Activated CD8-positive, alpha-beta T cell treated with anti-CD3 and anti-CD28 coated beads, Interleukin-2, amount 10 ng/mL, durations not matched to agents 7 days and 5 days (primary cell): ENCODE results near the gene EID2B. TPM values are rescaled to one million over a fixed set of nuclear protein-coding genes. Genes with fewer than 3 reads are reported as not detected.

Experiments used
- ATAC-seq: fragments of 150-1000 bp; cut with Tn5 transposase; one replicate; pipeline ENCODE4 v1.10.0; 2021; ENCODE audit warnings: moderate library complexity
- CTCF ChIA-PET: fragments of 350-600 bp; sonication (Branson Sonifier 250); formaldehyde crosslinking; loops from one replicate; lab custom pipeline; 2021; ENCODE audit warnings: antibody characterized with exemption; lab: Charles Lee
- POLR2A ChIA-PET: fragments of 350-600 bp; sonication (Branson Sonifier 250); formaldehyde crosslinking; loops from one replicate; lab custom pipeline; 2021; ENCODE audit warnings: antibody characterized with exemption; lab: Charles Lee
- DNase-seq: peaks from one replicate; pipeline ENCODE4 v3.0.0-alpha.2; 2020
- H3K27ac Mint-ChIP-seq: one replicate; pipeline ENCODE4 v1.8.0; 2021; ENCODE audit warnings: mild to moderate bottlenecking, mixed read lengths
- H3K27me3 Mint-ChIP-seq: one replicate; pipeline ENCODE4 v1.8.0; 2021; ENCODE audit warnings: low read depth, mixed read lengths
- H3K36me3 Mint-ChIP-seq: one replicate; pipeline ENCODE4 v1.8.0; 2021; ENCODE audit warnings: low read depth, mixed read lengths
- H3K4me1 Mint-ChIP-seq: one replicate; pipeline ENCODE4 v1.8.0; 2021; ENCODE audit warnings: low read depth, mixed read lengths
- H3K4me3 Mint-ChIP-seq: one replicate; pipeline ENCODE4 v1.8.0; 2021; ENCODE audit warnings: mild to moderate bottlenecking, mixed read lengths
- H3K9me3 Mint-ChIP-seq: one replicate; pipeline ENCODE4 v1.8.0; 2022; ENCODE audit warnings: mixed read lengths; ENCODE audit not compliant: insufficient read depth
- total RNA-seq, 2 experiments: library from RNA; stranded (reverse); gene quantifications; one replicate each; pipeline ENCODE4 v1.2.3, GENCODE V29; 2021

The EID2B gene
- total RNA-seq, 2 experiments from 2014 or later: 4.1 to 4.3 TPM

- peaks cover 29% of the 10 kb centered on the region for H3K4me1 Mint-ChIP-seq
- ATAC-seq (peak; percentile 30), DNase-seq (no peak)
- no peak overlapping the region for H3K27ac Mint-ChIP-seq
- H3K4me3 Mint-ChIP-seq: peak overlapping the region; percentile 92
- H3K27me3 Mint-ChIP-seq: no peaks in the 10 kb centered on the region
- peaks cover 12% of the 10 kb centered on the region for H3K36me3 Mint-ChIP-seq
- ChIA-PET CTCF (interaction anchor here (0.7 to 3.5 kb wide), 18 partner anchors 10 to 259 kb away, joined by 3 to 30 read pairs (median 6); partner anchors contain the start of genes PLEKHG2 and RPS16), POLR2A (interaction anchor here (1.3 to 1.8 kb wide), 2 partner anchors 88 to 97 kb away, joined by 9 to 11 read pairs; partner anchors contain the start of genes RPS16 and SUPT5H)
- no peaks in the 10 kb centered on the region for H3K9me3 Mint-ChIP-seq
Measured at GRCh38 chr19:39533003-39533512, 406 bp upstream of the EID2B start.

GRCh38 chr19:39531834-39532232 is 819 bp downstream of the EID2B start:
- ATAC-seq (no peak), DNase-seq (no peak)
- peak overlapping the region; percentile 92 for H3K4me3 Mint-ChIP-seq
- no peaks in the 10 kb centered on the region for H3K9me3 Mint-ChIP-seq
- peaks cover 4% of the 10 kb centered on the region for H3K36me3 Mint-ChIP-seq
- H3K27ac Mint-ChIP-seq: peak overlapping the region; percentile 87
- CTCF ChIA-PET: interaction anchor here (0.8 to 3.5 kb wide), 19 partner anchors 12 to 190 kb away, joined by 3 to 30 read pairs (median 6); partner anchors contain the start of genes PLEKHG2, RPS16, SAMD4B and TIMM50
- POLR2A ChIA-PET: interaction anchor here (1.8 kb wide), 1 partner anchor 87 kb away, joined by 11 read pairs; the partner anchor contains the start of gene SUPT5H
- H3K4me1 Mint-ChIP-seq: peaks cover 21% of the 10 kb centered on the region
- no peaks in the 10 kb centered on the region for H3K27me3 Mint-ChIP-seq

GRCh38 chr19:39525205-39525604 is 7.4 kb downstream of the EID2B start:
- Mint-ChIP-seq H3K27ac (no peak overlapping the region), H3K27me3 (no peaks in the 10 kb centered on the region)
- CTCF ChIA-PET: interaction anchor here (1.8 kb wide), 1 partner anchor 22 kb away, joined by 6 read pairs; no protein-coding TSS in a partner anchor

GRCh38 chr19:39524495-39524894 is 8.2 kb downstream of the EID2B start:
- Mint-ChIP-seq H3K4me1 (peaks cover 5% of the 10 kb centered on the region), H3K9me3 (no peaks in the 10 kb centered on the region), H3K36me3 (no peaks in the 10 kb centered on the region), H3K27ac (no peak overlapping the region), H3K27me3 (no peaks in the 10 kb centered on the region), H3K4me3 (no peak overlapping the region)
- POLR2A ChIA-PET: no interaction called here
- ATAC-seq (no peak), DNase-seq (no peak)
- CTCF ChIA-PET: interaction anchor here (1.8 kb wide), 1 partner anchor 22 kb away, joined by 6 read pairs; no protein-coding TSS in a partner anchor

More at GRCh38 chr19:39525205-39525604, 7.4 kb downstream of the EID2B start:
- no peaks in the 10 kb centered on the region for H3K36me3 Mint-ChIP-seq
- H3K4me3 Mint-ChIP-seq: no peak overlapping the region
- no peak for ATAC-seq
- H3K4me1 Mint-ChIP-seq: peaks cover 5% of the 10 kb centered on the region
- DNase-seq: no peak
- H3K9me3 Mint-ChIP-seq: no peaks in the 10 kb centered on the region
- POLR2A ChIA-PET: no interaction called here

GRCh38 chr19:39520541-39521484 is 11.8 kb downstream of the EID2B start:
- DNase-seq (no peak), ATAC-seq (no peak)
- no peaks in the 10 kb centered on the region for H3K36me3 Mint-ChIP-seq
- ChIA-PET CTCF (interaction anchor here (2.0 kb wide), 1 partner anchor 12 kb away, joined by 8 read pairs; the partner anchor contains the start of gene EID2B), POLR2A (interaction anchor here (2.2 kb wide), 1 partner anchor 85 kb away, joined by 7 read pairs; the partner anchor contains the start of gene RPS16)
- peaks cover 4% of the 10 kb centered on the region for H3K4me1 Mint-ChIP-seq
- no peak overlapping the region for H3K27ac Mint-ChIP-seq
- peaks cover 13% of the 10 kb centered on the region for H3K27me3 Mint-ChIP-seq
- H3K9me3 Mint-ChIP-seq: no peaks in the 10 kb centered on the region
- no peak overlapping the region for H3K4me3 Mint-ChIP-seq

GRCh38 chr19:39518975-39519374 is 13.7 kb downstream of the EID2B start:
- POLR2A ChIA-PET: interaction anchor here (0.6 to 2.2 kb wide), 3 partner anchors 12 to 83 kb away, joined by 4 to 7 read pairs (median 4); partner anchors contain the start of gene RPS16
- no peak overlapping the region for H3K4me3 Mint-ChIP-seq

GRCh38 chr19:39518458-39518857 is 14.2 kb downstream of the EID2B start:
- Mint-ChIP-seq H3K27me3 (peaks cover 35% of the 10 kb centered on the region), H3K36me3 (peaks cover 1% of the 10 kb centered on the region), H3K4me1 (peaks cover 15% of the 10 kb centered on the region), H3K4me3 (no peak overlapping the region), H3K9me3 (no peaks in the 10 kb centered on the region), H3K27ac (no peak overlapping the region)
- POLR2A ChIA-PET: interaction anchor here (0.6 to 2.2 kb wide), 3 partner anchors 11 to 83 kb away, joined by 4 to 7 read pairs (median 4); partner anchors contain the start of gene RPS16
- no peak for DNase-seq
- CTCF ChIA-PET: interaction anchor here (1.2 to 2.0 kb wide), 2 partner anchors 14 to 19 kb away, joined by 3 to 8 read pairs; partner anchors contain the start of gene EID2B
- no peak for ATAC-seq

More at GRCh38 chr19:39518975-39519374, 13.7 kb downstream of the EID2B start:
- Mint-ChIP-seq H3K27me3 (peaks cover 30% of the 10 kb centered on the region), H3K36me3 (peaks cover 1% of the 10 kb centered on the region), H3K9me3 (no peaks in the 10 kb centered on the region), H3K4me1 (peaks cover 15% of the 10 kb centered on the region), H3K27ac (no peak overlapping the region)
- no peak for DNase-seq
- no peak for ATAC-seq
- CTCF ChIA-PET: interaction anchor here (1.0 to 2.0 kb wide), 3 partner anchors 14 to 45 kb away, joined by 3 to 8 read pairs (median 3); partner anchors contain the start of gene EID2B

GRCh38 chr19:39517432-39517831 is 15.2 kb downstream of the EID2B start:
- POLR2A ChIA-PET: no interaction called here
- H3K4me1 Mint-ChIP-seq: peaks cover 15% of the 10 kb centered on the region

GRCh38 chr19:39516270-39516669 is 16.4 kb downstream of the EID2B start:
- CTCF ChIA-PET: interaction anchor here (0.8 kb wide), 1 partner anchor 42 kb away, joined by 3 read pairs; no protein-coding TSS in a partner anchor
- no peak overlapping the region for H3K27ac Mint-ChIP-seq
- no peak overlapping the region for H3K4me3 Mint-ChIP-seq
- H3K36me3 Mint-ChIP-seq: peaks cover 1% of the 10 kb centered on the region
- H3K27me3 Mint-ChIP-seq: peaks cover 42% of the 10 kb centered on the region
- no peaks in the 10 kb centered on the region for H3K9me3 Mint-ChIP-seq
- peaks cover 15% of the 10 kb centered on the region for H3K4me1 Mint-ChIP-seq
- no peak for DNase-seq
- POLR2A ChIA-PET: no interaction called here
- peak; percentile 25 for ATAC-seq

More at GRCh38 chr19:39517432-39517831, 15.2 kb downstream of the EID2B start:
- Mint-ChIP-seq H3K27me3 (peaks cover 42% of the 10 kb centered on the region), H3K27ac (no peak overlapping the region), H3K9me3 (no peaks in the 10 kb centered on the region), H3K36me3 (peaks cover 1% of the 10 kb centered on the region), H3K4me3 (no peak overlapping the region)
- no peak for ATAC-seq
- CTCF ChIA-PET: no interaction called here
- DNase-seq: no peak

GRCh38 chr19:39515551-39516191 is 17.0 kb downstream of the EID2B start:
- ATAC-seq (peak; percentile 20), DNase-seq (no peak)
- H3K9me3 Mint-ChIP-seq: no peaks in the 10 kb centered on the region
- ChIA-PET POLR2A (interaction anchor here (1.1 kb wide), 1 partner anchor 12 kb away, joined by 3 read pairs; no protein-coding TSS in a partner anchor), CTCF (interaction anchor here (0.8 kb wide), 1 partner anchor 41 kb away, joined by 3 read pairs; no protein-coding TSS in a partner anchor)
- no peak overlapping the region for H3K4me3 Mint-ChIP-seq
- H3K27me3 Mint-ChIP-seq: peaks cover 42% of the 10 kb centered on the region
- peaks cover 15% of the 10 kb centered on the region for H3K4me1 Mint-ChIP-seq
- H3K27ac Mint-ChIP-seq: no peak overlapping the region
- H3K36me3 Mint-ChIP-seq: peaks cover 1% of the 10 kb centered on the region
